GM10266 (cell line): ENCODE measurements around the gene INSYN2A.

ENCODE experiments used
- DNase-seq: peaks from one replicate; pipeline ENCODE4 v3.0.0; 2012; ENCODE audit errors: extremely low spot score
- CTCF ChIP-seq: IDR thresholded peaks from 2 replicates; pipeline ENCODE4 v1.5.1; 2012; ENCODE audit warnings: mild to moderate bottlenecking, low read depth; ENCODE audit not compliant: control insufficient read depth, insufficient read depth; ENCODE audit errors: missing control alignments

Gene INSYN2A

DNA sequence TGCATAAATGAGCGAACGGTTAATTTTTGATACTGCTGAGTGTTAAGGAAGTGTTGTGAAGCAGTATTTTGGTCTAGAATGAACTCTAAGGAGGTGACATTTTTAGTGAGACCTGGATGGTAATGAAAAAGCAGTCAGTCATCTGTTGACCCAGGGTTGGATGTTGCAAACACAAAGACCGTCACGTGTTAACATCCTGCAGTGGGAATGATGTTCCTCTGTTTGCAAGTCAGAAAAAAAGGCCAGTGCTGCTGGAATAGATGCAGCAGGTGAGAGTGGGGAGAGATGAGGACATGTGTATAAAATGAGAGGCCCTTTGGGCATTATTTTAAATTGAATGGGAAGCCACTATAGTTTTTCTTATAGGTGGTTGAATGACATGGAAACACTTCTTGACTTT is 39.3 kb downstream of the INSYN2A start:
- no peak for DNase-seq
- no peak for TF ChIP-seq CTCF

DNA sequence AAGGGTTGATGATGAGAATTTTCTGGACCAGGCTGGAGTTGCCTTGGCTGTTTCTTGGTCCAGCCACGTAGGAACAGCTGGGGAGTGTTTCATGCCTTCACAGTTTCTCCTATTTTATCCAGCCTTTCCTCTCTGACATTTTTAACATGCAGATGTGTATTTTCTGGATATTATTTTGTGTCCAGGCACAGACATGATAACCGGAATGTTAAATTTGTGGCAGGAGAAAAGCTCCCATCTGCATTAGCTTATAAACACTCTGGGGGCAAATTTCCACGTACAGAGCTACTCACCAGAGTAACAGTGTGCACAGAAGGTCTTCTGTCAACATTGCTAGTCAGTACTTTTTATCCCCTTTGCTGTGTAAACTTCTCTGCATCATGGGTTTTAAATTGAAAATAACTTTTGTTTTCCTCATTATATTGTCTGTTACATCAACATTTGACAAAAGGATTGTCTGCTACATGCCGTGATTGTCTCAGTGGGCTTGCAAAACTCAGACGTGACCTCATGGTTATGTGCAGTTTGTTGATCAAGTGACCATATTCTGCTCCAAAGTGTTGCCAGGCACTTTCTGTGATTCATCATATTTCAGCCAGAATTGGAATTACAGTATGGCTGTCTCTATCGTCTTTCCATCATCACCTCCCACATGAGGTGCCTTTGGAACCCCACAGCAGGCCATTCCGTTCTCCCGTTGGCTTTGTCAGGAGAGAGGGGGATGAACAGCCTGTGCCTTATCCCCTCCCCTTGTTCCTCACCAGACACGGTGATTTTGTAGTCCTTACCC is 41.4 kb downstream of the INSYN2A start:
- DNase-seq: no peak
- no peak for TF ChIP-seq CTCF

DNA sequence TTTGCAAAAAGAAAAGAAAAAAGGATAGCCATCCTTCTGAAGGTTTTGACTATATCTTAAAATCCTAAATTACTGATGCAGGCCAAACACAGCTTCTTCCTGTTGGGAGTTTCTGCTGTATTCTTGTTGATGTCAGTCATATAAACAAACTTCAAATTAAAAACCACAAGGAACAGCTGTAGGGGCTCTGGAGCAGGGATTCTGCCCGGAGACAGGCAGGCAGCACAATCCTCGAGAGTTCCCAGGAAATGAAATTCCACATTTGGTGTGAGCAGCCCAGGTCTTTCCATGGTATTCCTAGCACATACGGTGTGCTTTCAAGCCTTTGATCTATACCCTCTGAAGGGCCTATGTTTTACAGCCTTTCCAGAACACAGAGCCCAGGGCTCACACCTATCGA is 43.2 kb downstream of the INSYN2A start:
- TF ChIP-seq CTCF: no peak
- no peak for DNase-seq

DNA sequence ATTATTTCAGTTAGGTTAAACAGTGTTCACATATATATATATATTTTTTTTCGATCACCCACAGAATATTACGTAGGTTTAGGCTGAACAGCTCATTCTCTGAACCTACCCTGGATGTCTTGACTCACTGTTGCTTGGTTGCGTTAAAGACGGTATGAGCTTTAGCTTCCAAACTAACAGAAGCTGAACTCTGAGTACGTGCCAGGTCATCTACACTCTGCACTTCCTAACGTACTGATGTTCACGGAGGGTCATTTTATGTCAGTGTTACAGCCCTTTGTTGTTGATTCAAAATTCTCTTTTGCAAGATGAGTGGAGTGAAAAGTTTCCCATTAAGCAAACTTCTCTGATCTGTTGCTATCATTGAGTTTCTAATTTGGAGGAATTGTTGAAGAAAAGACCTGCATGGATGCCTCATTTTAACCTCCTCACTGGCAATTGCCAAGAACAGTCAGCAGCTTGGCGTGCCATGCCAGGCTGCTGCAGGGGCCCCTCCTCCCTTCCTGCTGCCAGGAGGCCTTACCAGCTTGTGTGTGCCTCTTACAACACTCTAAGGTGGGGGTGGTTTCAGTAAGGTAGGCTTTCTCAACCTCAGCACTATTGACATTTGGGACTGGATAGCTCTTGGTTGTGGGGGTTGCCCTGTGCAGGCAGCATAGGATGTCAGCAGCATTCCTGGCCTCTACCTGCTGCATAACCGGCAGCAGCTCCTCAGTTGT is 44.3 kb downstream of the INSYN2A start:
- DNase-seq: no peak
- TF ChIP-seq CTCF: no peak

DNA sequence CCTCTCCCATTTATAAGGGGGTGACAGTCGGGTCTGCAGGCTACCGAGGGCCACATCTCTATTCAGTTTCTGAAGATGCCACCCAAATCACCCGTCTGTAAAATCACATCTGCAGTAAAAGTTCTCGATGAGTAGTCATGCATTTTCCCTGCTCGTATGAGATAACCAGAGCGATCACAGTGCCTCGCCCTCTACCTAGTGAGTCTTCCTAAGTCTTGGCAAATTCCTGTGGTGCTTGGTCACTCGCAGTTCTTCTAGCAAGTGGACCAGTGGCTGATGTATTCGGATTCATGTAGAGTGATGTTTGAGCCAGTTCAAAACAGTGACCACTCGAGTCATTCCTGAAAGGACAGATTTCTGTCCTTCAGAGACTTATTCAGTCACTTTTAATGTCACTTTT is 44.9 kb downstream of the INSYN2A start:
- DNase-seq: no peak
- no peak for TF ChIP-seq CTCF

- no peak for DNase-seq
- TF ChIP-seq CTCF: no peak
These were observed 46.3 kb downstream of the INSYN2A start for GRCh38 chr10:127150136-127150535.

DNA sequence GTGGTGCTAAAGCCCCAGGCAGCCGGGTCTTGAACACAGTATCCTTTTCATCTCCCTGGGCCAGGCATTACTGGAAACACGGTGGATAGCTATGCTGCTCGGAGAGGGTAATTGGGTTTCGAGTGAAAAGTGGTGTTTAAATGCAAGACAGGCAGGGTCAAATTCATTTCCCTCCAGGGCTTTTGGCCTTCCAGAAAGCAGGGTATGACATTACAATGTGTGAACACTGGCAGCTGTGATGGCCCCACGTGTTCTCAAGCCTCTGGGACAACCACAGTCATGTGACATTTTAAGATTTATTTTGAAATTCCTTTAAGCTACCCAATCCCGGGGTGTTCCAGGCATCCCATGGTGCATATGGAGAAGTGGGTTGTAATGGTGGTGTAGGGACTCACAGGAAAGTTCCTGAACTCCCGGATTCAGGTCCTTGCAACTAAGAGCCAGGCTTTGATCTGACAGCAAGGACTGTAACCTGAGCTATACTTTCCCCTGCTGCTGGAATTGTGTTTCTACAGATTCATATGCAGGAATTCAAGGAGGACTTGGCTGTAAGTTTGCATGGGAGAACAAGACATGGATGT is 46.8 kb downstream of the INSYN2A start:
- TF ChIP-seq CTCF: no peak
- no peak for DNase-seq
